Heart right ventricle (tissue), 16 donors: ENCODE results near the gene GNG12. TPM values are rescaled to one million over a fixed set of nuclear protein-coding genes. Genes with fewer than 3 reads are reported as not detected.

Experiments
- ATAC-seq, 8 donors: fragments of 200-7000 bp; cut with Tn5 transposase; one replicate each; pipeline ENCODE4 v1.9.1; 2020; ENCODE audit warnings: mild to moderate bottlenecking in 8 of 8, moderate library complexity in 8 of 8, moderate number of reproducible peaks in 1 of 8
- DNase-seq, 2 donors: peaks; one replicate each; pipeline ENCODE4 v3.0.0-alpha.2; 2020
- H3K27ac ChIP-seq, 10 donors: fragments of 200-600 bp; sonication (generic) in 2 of 10; one replicate each; pipeline versions ENCODE4 v1.5.0 to v1.8.0; 2020 to 2022; ENCODE audit warnings: mild to moderate bottlenecking in 3 of 10
- H3K27me3 ChIP-seq, 7 donors: fragments of 200-600 bp; one replicate each; pipeline ENCODE4 v1.8.0; 2021 to 2022; ENCODE audit warnings: mild to moderate bottlenecking in 2 of 7
- H3K36me3 ChIP-seq, 9 donors: fragments of 200-600 bp; sonication (generic) in 1 of 9; one replicate each; pipeline versions ENCODE4 v1.5.0 to v1.8.0; 2020 to 2022; ENCODE audit warnings: mild to moderate bottlenecking in 2 of 9
- H3K4me1 ChIP-seq, 9 donors: fragments of 200-600 bp; sonication (generic) in 1 of 9; one replicate each; pipeline versions ENCODE4 v1.5.0 to v1.8.0; 2020 to 2022; ENCODE audit warnings: mild to moderate bottlenecking in 4 of 9
- H3K4me3 ChIP-seq, 10 donors: fragments of 200-600 bp; sonication (generic) in 2 of 10; one replicate each; pipeline versions ENCODE4 v1.5.0 to v1.8.0; 2020 to 2022; ENCODE audit warnings: mild to moderate bottlenecking in 7 of 10, moderate library complexity in 2 of 10
- H3K9me3 ChIP-seq, 11 donors: fragments of 200-600 bp in 10 of 11; sonication (generic) in 2 of 11; one replicate each; pipeline versions ENCODE4 v1.5.0 to v1.8.0; 2013 to 2022; ENCODE audit warnings: mild to moderate bottlenecking in 2 of 11, control low read depth in 1 of 11, moderate library complexity in 1 of 11
- CTCF ChIP-seq, 9 donors: fragments of 200-600 bp; sonication (generic) in 2 of 9; IDR thresholded peaks; one replicate each; pipeline versions ENCODE4 v1.5.0 to v1.8.0; 2021 to 2022; ENCODE audit warnings: antibody characterized with exemption in 9 of 9, mild to moderate bottlenecking in 5 of 9, moderate library complexity in 1 of 9
- WGBS, 2 donors: extraction: QIAGEN DNeasy Blood & Tissue Kit; methylation state at CpG; one replicate each; pipeline ENCODE4 v1.1.7; 2013; ENCODE audit warnings: inconsistent platforms in 1 of 2; 5-methylcytosine and 5-hydroxymethylcytosine counted together
- intact Hi-C, 10 donors: fragments of 100-400 bp; cut with DNase I; formaldehyde crosslinking; loops; one replicate each; pipeline versions ENCODE4 v1.11.1 to v1.14.2; 2022
- polyA plus RNA-seq, 2 donors: library from polyadenylated mRNA; stranded (reverse); fragments of 200-250 nt; gene quantifications; one replicate each; pipeline ENCODE4 v1.2.3, GENCODE V29; 2013
- total RNA-seq, 10 donors: library from RNA; stranded (reverse); fragmentation: NEBNext Ultra II Directional in 3 of 10; extraction: Animal tissue kit (Norgen Biotek cat#: 25700) in 3 of 10; gene quantifications; one replicate each; pipeline versions ENCODE4 v1.2.1 to v1.2.4, GENCODE V29; 2021 to 2023
- donor health status: Arrhythmogenic right ventricular cardiomyopathy.
- donor health status: ischemic (EF 13 %, LVEDD 7.1; RV severe dilation, severe dysfunction).
- donor health status: healthy with polysubstance abuse.
- donor health status: DM: no; HTN: yes; CAD: no.
- donor health status: DM: no; HTN: no; CAD: no.
- donor health status: ischemic (EF 25% LVEDD 6.9; RV normal size, moderate dysfunction).
- donor health status: ischemic (EF 25% LVEDD 5.7; RV mildly dilated, moderate dysfunction).
- donor health status: healthy.
- donor health status: DM: yes; HTN: yes; CAD: no.
- donor health status: Ischemic cardiomyopathy.
- donor health status: ischemic (EF 35%, LVEDD 5.7; RV mildly dilated, moderate dysfunction).
- donor health status: nonischemic (EF 11% LVEDD 7.7; RV severe dilation, severe dysfunction).
- donor health status: DM: yes; HTN: yes; CAD: no.
- donor health status: PGD.
- donor health status: ischemic (EF 29% LVEDD 5.4; RV normal size, mild dysfunction).
- donor health status: nonischemic (EF 23%, LVEDD 6.1; RV moderate dilation, normal function).

Gene GNG12
- total and polyA plus RNA-seq, 12 donors, result 8.5 to 49.4 (median 34.5) TPM

DNA sequence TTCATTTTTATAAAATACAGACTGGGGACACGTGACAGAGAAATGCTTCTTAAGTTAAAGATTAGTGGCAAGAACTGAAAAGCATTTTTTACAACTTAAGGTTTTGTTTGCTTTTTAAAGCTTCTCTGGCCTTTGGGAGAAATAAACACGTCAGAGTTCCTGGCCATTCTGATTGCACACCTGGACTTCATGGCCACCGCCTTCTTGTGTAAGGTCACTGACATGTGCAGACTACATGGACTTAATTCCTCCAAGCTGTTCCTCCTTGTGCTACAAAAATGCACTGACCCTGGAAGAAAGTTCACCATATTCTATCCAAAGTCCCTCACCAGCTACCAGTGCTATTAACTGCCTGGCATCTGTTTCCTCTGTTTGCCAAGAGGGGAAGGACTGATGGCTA lies 92.1 kb downstream of the GNG12 start:
- WGBS, 2 donors, result 87 to 93% methylated on average over 3 of the region's 3 CpGs
- Histone ChIP-seq H3K4me3 (no peak overlapping the region), H3K4me1 (peaks cover 5 to 54% (median 25%) of the 10 kb centered on the region in 9 donors), H3K27me3 (no peaks in the 10 kb centered on the region), H3K9me3 (no peaks in the 10 kb centered on the region), H3K27ac (no peak overlapping the region), H3K36me3 (no peaks in the 10 kb centered on the region)
- ATAC-seq (no peak), DNase-seq (no peak)
- intact Hi-C loops, result no loop called here
- no peak for TF ChIP-seq CTCF (IDR thresholded peaks at IDR 0.05)

- Histone ChIP-seq H3K9me3 (no peaks in the 10 kb centered on the region), H3K4me1 (peaks cover 10 to 54% (median 31%) of the 10 kb centered on the region in 9 donors), H3K4me3 (no peak overlapping the region), H3K27me3 (no peaks in the 10 kb centered on the region), H3K27ac (no peak overlapping the region), H3K36me3 (no peaks in the 10 kb centered on the region)
- no peak for TF ChIP-seq CTCF (IDR thresholded peaks at IDR 0.05)
- DNase-seq (no peak), ATAC-seq (no peak)
- intact Hi-C loops, result no loop called here
- 92 to 96% methylated on average over 3 of the region's 3 CpGs for WGBS, 2 donors
Measured at GRCh38 chr1:67740543-67740942, 92.7 kb downstream of the GNG12 start.

- Histone ChIP-seq H3K4me3 (no peak overlapping the region), H3K4me1 (peaks cover 10 to 64% (median 41%) of the 10 kb centered on the region in 9 donors), H3K27ac (no peak overlapping the region), H3K27me3 (no peaks in the 10 kb centered on the region), H3K36me3 (no peaks in the 10 kb centered on the region), H3K9me3 (no peaks in the 10 kb centered on the region)
- intact Hi-C loops, result loop anchor here in 1 of 10 donors (5.0 kb wide), 1 partner anchor 47 kb away; no protein-coding TSS in a partner anchor
- DNase-seq (no peak), ATAC-seq (no peak)
- TF ChIP-seq CTCF (IDR thresholded peaks at IDR 0.05), result no peak
- WGBS, 2 donors, result 97 to 98% methylated on average over 5 of the region's 5 CpGs
Measured at GRCh38 chr1:67739361-67739760, 93.9 kb downstream of the GNG12 start.

DNA sequence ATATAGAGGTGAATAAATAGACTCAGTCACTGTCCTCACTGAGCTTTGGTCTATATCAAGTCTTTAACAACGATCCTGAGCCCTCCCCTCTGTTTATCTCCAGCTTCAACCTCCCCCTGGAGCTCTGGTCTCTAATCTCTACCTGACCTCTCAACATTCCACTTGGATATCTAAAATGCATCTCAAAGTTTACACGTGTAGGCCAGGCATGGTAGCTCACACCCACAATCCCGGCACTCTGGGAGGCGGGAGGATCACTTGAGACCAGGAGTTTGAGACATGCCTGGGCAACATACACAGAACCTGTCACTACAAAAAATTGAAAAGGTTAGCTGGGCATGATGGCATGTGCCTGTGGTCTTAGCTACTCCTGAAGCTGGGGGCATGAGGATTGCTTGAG lies 94.9 kb downstream of the GNG12 start:
- no peaks in the 10 kb centered on the region for H3K36me3 ChIP-seq
- H3K27ac ChIP-seq, result no peak overlapping the region
- H3K4me1 ChIP-seq, result peaks cover 10 to 65% (median 49%) of the 10 kb centered on the region in 9 donors
- no peak for TF ChIP-seq CTCF (IDR thresholded peaks at IDR 0.05)
- H3K9me3 ChIP-seq, result no peaks in the 10 kb centered on the region
- H3K4me3 ChIP-seq, result no peak overlapping the region
- ATAC-seq (no peak), DNase-seq (no peak)
- intact Hi-C loops, result loop anchor here in 1 of 10 donors (5.0 kb wide), 1 partner anchor 46 kb away; no protein-coding TSS in a partner anchor
- no peaks in the 10 kb centered on the region for H3K27me3 ChIP-seq
- 61 to 68% methylated on average over 4 of the region's 4 CpGs for WGBS, 2 donors
